ENCODE results near the gene DRC7. TPM values are rescaled to one million over a fixed set of nuclear protein-coding genes. Genes with fewer than 3 reads are reported as not detected.
"Not testable (repeated sequence)": the region's sequence is repeated elsewhere in the genome, so short reads cannot be mapped to it uniquely, and the experiment has no call there.

Gene DRC7
- total RNA-seq, 1 experiment from 2014 or later: not detected

DNA sequence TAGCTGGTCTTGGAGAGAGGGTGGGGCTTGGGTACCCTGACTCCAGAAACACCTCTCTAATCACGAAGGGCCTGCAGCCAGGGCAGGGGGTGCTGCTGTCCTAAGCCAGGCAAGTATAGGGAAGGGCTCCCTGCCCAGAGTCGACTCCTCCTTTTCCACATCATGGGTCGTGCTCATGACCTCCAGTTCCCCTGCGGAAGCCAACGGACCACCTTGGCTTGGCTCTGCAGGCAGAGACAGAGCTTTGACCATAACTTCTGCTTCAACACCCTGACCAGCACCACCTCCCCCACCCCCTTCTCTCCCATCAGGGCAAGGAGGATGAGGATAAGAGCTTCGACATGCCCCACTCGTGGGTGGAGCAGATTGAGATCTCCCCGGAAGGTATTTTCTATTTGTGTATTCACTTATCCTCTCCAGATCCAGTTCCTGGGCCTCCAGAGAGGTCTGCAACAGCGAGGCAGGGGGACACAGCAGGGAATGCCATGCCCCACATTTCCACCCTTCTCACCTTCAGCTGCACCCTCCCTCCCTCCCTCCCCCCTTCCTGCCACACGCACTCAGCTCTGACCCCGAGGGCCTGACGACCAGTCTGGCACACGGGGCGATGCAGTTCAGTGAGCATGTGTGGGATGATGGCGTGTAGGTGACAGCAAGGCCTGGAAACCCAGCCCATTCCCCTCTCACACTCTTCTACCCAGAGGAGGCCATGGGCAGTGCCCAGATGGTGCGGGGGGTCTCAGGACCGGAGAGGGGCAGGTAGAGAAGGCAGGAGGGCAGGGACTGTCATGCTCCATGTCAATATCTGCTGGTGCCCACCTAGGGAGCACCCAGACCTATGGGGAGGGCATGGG is 27.0 kb downstream of the DRC7 start:
- no peak for DNase-seq (ENCODE audit: low read depth, low spot score)
- in situ Hi-C loops (cut with HindIII; ENCODE audit: low pct_unique_long_range_greater_than_20kb, low sequenced_read_pairs): no loop called here

DNA sequence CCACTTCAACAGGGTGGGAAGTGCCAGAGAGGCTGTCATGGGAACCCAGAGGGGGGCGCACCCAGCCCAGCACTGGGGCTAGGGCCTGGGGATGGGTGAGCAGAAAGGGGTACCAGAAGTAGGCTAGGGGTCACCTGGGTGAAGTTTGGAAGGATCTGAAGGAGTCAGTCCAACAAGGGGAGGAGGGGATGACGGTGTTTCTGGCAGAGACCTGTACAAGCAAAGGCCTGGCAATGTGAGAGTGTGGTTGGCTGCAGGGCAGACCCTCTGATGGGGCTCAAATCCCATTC is 27.5 kb downstream of the DRC7 start:
- in situ Hi-C loops (cut with HindIII; ENCODE audit: low pct_unique_long_range_greater_than_20kb, low sequenced_read_pairs): no loop called here
- no peak for DNase-seq (ENCODE audit: low read depth, low spot score)

DNA sequence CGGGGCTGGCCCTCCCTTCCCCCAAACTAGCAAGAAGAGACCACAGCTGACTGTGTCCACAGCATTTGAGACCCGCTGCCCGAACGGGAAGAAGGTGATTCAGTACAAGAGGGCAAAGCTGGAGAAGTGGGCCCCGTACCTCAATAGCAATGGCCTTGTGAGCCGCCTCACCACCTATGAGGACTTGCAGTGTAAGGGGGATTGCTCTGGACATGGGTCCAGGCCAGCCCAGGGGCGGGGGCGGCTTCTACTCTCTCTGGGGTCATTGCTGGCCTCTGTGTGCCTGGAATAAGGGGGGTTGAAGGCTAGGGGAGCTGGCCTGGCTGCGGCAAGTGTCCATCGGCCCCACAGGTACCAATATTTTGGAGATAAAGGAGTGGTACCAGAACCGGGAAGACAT is 28.0 kb downstream of the DRC7 start:
- DNase-seq (ENCODE audit: low read depth, low spot score): no peak
- in situ Hi-C loops (cut with HindIII; ENCODE audit: low pct_unique_long_range_greater_than_20kb, low sequenced_read_pairs): no loop called here

DNA sequence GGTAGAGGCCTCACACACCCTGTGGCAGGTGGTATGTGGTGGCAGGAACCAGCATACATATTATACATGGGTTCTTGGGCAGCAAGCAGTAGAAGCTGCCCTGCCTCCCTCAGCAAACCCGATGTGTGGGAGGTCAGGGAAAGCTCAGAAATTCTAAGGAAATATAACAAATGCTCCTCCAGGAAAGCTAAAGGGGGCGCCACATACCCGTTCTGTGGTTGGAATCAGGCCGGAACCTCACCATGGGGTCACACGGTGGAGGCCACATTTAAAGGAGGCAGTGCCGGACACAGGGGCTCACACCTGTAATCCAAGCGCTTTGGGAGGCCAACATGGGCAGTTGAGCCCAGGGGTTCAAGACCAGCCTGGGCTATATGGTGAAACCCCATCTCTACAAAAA is 28.6 kb downstream of the DRC7 start:
- in situ Hi-C loops (cut with HindIII; ENCODE audit: low pct_unique_long_range_greater_than_20kb, low sequenced_read_pairs): no loop called here
- DNase-seq (ENCODE audit: low read depth, low spot score): peak; percentile 40

DNA sequence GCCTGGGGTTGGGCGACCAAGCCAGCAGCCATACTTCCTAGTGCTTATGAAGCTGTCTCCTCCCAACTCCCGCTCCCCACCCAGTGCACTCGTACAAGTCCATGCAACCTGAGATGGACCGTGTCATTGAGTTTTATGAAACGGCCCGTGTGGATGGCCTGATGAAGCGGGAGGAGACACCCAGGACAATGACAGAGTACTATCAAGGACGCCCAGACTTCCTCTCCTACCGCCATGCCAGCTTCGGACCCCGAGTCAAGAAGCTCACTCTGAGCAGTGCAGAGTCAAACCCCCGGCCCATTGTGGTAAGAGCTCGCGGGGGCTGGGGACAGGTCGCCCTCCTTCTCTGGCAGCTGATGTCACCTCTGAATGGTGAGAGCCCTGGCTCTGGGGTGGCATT is 29.9 kb downstream of the DRC7 start:
- in situ Hi-C loops (cut with HindIII; ENCODE audit: low pct_unique_long_range_greater_than_20kb, low sequenced_read_pairs): no loop called here

DNA sequence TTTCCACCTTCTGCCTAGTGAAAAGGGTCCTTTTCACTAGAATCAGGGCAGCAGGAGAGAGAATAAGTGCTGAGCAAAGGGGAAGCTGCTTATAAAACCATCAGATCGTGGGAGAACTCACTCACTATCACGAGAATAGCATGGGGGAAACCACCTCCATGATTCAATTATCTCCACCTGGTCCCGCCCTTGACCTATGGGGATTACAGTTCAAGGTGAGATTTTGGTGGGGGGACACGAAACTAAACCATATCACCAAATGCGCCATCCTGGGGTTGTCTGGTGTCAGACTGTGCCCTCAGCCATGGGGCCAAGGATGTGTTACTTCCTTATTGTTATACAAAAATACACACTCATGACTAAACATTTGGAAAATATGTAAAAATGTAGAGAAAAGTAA is 30.5 kb downstream of the DRC7 start:
- in situ Hi-C loops (cut with HindIII; ENCODE audit: low pct_unique_long_range_greater_than_20kb, low sequenced_read_pairs): no loop called here

More for the DNA sequence above, 29.9 kb downstream of the DRC7 start:
- no peak for DNase-seq (ENCODE audit: low read depth, low spot score)

DNA sequence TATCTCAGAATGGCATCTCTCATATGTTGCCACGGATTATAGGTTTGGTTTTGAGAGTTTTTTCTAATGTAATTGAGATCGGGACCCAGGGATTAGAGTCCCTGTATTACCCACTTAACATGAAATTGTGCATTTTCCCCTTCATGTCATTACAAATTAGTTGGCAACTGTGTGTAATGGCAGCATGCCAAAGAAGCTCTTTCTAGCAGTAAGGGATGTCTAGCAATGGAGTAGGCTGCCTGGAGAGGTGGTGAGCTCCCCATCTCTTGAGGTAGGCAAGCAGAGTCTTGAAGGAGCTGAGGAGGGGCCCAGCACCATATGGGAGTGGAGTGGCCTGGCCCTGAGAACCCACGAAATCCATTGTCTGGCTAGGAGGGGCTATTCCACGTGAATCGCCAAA is 30.9 kb downstream of the DRC7 start:
- DNase-seq (ENCODE audit: low read depth, low spot score): no peak
- in situ Hi-C loops (cut with HindIII; ENCODE audit: low pct_unique_long_range_greater_than_20kb, low sequenced_read_pairs): no loop called here

More for the DNA sequence above, 30.5 kb downstream of the DRC7 start:
- DNase-seq (ENCODE audit: low read depth, low spot score): no peak

DNA sequence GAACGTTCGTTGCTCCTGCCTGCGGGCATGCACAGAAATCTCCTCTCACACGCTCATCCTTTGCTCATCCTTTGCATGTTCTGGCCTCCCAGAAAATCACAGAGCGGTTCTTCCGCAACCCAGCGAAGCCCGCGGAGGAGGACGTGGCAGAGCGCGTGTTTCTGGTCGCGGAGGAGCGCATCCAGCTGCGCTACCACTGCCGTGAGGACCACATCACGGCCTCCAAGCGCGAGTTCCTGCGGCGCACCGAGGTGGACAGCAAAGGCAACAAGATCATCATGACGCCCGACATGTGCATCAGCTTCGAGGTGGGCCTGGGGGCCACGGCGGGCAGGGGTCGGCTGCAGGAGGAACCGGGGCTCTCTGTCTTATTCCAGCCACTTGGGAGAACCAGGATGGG is 31.4 kb downstream of the DRC7 start:
- in situ Hi-C loops (cut with HindIII; ENCODE audit: low pct_unique_long_range_greater_than_20kb, low sequenced_read_pairs): no loop called here
- DNase-seq (ENCODE audit: low read depth, low spot score): no peak

DNA sequence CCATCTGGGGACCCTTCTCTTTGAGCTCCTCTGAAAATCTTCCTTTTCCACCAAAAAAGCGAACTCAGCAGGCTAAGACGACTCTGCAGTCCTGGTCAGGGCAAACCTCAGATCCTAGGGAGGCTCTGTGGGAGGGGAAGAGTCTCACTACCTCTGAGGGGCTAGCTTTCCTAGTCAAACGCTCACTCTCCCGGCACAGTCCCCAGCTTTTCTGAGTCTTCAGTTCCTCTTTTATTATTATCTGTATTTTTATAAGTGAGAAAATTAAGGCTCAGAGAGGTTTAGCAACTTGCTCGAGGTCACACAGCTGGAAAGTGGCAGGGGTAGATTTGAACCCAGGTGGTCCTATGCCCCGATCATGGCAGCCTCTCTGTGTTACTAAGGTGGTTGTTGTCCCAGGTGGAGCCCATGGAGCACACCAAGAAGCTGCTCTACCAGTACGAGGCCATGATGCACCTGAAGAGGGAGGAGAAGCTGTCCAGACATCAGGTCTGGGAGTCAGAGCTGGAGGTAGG is 31.9 kb downstream of the DRC7 start:
- DNase-seq (ENCODE audit: low read depth, low spot score): no peak
- in situ Hi-C loops (cut with HindIII; ENCODE audit: low pct_unique_long_range_greater_than_20kb, low sequenced_read_pairs): no loop called here

DNA sequence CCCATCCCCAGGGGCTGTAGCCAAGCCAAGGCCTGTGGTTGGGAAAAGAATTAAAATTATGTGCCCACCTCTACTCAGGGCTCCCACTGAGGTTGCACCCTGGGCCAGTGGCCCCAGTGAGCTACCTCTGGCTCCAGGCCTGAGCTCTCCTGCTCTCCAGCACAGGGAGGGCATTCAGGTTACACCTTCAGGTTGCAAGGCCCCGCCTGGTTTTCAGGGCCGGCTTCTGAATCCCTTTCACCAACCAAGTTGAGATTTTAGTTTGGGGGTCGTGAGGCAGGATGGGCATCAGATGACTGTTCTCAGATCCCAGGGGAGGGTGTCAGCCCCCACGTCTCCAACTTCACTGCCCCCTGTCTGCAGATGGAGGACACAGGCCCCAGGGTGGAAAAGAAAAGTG is 33.0 kb downstream of the DRC7 start:
- in situ Hi-C loops (cut with HindIII; ENCODE audit: low pct_unique_long_range_greater_than_20kb, low sequenced_read_pairs): no loop called here
- no peak for DNase-seq (ENCODE audit: low read depth, low spot score)

DNA sequence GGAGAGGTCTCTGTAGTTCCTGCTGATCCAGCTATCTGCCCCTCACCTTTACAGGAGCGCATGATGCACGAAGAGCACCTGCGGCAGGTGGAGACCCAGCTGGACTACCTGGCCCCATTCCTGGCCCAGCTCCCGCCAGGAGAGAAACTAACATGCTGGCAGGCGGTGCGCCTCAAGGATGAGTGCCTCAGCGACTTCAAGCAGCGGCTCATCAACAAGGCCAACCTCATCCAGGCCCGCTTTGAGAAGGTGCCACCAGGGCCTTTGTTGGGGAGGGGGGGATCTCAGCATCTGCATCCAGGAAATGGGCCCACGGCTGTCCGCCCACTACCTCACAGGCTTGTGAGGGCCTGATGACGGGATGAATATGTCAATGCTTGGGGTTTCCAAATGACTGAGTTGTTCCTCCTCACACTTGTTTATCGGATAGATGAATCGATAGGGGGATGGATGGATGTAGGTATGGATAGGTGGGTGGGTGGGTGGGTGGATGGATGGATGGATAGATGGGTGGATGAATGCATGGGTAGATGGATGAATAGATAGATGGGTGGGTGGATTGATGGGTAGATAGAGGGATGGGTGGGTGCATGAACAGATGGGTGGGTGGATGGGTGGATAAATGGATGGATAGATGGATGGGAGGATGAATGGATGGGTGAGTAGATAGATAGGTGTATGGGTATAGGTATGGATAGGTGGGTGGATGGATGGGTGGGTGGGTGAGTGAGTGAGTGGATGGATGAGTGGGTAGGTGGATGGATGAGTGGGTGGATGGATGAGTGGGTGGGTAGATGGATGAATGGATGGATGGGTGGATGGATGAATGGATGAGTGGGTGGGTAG is 34.0 kb downstream of the DRC7 start:
- in situ Hi-C loops (cut with HindIII; ENCODE audit: low pct_unique_long_range_greater_than_20kb, low sequenced_read_pairs): no loop called here
- no peak for DNase-seq (ENCODE audit: low read depth, low spot score)

DNA sequence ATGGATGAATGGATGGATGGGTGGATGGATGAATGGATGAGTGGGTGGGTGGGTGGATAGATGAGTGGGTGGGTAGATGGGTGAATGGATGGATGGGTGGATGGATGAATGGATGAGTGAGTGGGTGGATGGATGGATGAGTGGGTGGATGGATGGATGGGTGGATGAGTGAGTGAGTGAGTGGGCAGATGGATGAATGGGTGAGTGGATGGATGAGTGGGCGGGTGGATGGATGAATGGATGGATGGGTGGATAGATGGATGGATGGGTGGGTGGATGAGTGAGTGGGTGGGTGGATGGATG is 34.5 kb downstream of the DRC7 start:
- no peak for DNase-seq (ENCODE audit: low read depth, low spot score)
- in situ Hi-C loops (cut with HindIII; ENCODE audit: low pct_unique_long_range_greater_than_20kb, low sequenced_read_pairs): no loop called here

DNA sequence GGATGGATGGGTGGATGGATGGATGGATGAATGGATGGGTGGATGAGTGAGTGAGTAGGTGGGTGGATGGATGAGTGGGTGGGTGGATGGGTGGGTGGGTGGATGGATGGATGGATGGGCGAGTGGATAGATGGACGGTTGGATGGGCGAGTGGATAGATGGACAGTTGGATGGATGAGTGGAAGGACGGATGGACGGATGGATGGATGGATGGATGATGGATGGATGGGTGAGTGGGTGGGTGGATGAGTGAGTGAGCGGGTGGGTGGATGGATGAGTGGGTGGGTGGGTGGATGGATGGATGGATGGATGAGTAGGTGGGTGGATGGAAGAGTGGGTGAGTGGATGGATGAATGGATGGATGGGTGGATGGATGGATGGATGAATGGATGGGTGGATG is 35.2 kb downstream of the DRC7 start:
- in situ Hi-C loops (cut with HindIII; ENCODE audit: low pct_unique_long_range_greater_than_20kb, low sequenced_read_pairs); DNase-seq (ENCODE audit: low read depth, low spot score): not testable (repeated sequence)

DNA sequence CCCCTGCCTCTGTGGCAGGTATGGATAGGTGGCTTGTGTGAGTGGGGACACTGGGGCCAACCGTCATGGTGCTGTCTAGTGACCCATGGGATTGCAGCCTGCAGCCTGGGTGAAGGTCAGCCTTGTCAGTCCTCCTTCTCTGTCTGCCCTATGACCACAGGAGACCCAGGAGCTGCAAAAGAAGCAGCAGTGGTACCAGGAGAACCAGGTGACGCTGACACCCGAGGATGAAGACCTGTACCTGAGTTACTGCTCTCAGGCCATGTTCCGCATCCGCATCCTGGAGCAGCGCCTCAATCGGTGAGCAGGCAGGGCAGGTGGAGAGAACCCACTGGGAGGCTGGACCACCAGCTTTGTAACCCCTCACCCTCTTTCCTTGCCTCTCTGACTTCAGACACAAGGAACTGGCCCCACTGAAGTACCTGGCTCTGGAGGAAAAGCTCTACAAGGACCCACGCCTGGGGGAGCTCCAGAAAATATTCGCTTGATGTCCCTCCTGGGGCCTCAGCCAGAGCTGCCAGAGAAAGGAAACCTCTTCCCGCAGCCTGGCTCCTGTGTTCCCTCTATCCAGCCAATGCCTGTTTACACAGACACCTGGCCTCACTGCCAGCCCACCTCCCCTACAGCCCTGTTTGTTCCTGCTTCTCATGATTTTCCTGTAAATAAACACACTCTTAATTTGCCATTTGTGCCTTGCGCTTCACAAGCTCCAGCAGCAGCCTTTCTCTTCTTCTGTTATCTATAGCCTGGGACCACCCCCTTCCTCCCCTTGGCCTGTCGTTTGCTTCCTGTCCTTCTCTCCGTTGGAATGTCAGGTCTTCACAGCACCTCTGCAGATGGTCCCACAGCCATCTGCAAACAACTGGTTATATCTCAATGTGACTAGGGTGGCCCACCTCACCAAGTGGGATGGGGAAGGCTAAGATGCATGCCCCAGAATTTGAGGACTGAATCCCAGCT is 36.4 kb downstream of the DRC7 start:
- in situ Hi-C loops (cut with HindIII; ENCODE audit: low pct_unique_long_range_greater_than_20kb, low sequenced_read_pairs): no loop called here
- no peak for DNase-seq (ENCODE audit: low read depth, low spot score)

DNA sequence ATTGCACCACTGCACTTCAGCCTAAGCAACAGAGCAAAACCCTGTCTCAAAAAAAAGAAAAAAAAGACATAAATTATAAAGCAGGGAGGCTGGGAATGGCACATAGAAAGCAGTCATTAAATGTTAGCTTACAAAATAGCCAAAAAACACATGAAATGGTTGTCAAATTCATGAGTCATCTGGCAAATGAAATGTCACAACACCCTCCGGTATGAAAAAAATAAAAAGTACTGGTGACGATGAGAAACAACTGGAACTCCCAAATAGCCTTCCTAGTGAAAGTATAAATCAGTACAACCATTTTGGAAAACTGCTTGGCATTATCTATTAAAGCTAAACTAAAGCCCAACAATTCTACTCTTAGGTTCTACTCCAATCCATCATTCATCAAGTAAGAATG is 37.4 kb downstream of the DRC7 start:
- DNase-seq (ENCODE audit: low read depth, low spot score): no peak
- in situ Hi-C loops (cut with HindIII; ENCODE audit: low pct_unique_long_range_greater_than_20kb, low sequenced_read_pairs): no loop called here

DNA sequence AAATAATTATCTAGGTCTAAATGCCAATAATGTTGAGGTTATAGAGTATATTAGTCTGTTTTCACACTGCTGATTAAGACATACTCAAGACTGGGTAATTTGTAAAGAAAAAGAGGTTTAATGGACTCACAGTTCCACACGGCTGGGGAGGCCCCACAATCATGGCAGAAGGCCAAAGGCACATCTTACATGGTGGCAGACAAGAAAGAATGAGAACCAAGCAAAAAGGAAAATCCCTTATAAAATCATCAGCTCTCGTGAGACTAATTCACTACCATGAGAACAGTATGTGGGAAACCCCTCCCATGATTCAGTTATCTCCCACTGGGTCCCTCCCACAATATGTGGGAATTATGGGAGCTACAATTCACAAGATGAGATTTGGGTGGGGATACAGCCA is 38.1 kb downstream of the DRC7 start:
- in situ Hi-C loops (cut with HindIII; ENCODE audit: low pct_unique_long_range_greater_than_20kb, low sequenced_read_pairs): no loop called here
- DNase-seq (ENCODE audit: low read depth, low spot score): no peak

DNA sequence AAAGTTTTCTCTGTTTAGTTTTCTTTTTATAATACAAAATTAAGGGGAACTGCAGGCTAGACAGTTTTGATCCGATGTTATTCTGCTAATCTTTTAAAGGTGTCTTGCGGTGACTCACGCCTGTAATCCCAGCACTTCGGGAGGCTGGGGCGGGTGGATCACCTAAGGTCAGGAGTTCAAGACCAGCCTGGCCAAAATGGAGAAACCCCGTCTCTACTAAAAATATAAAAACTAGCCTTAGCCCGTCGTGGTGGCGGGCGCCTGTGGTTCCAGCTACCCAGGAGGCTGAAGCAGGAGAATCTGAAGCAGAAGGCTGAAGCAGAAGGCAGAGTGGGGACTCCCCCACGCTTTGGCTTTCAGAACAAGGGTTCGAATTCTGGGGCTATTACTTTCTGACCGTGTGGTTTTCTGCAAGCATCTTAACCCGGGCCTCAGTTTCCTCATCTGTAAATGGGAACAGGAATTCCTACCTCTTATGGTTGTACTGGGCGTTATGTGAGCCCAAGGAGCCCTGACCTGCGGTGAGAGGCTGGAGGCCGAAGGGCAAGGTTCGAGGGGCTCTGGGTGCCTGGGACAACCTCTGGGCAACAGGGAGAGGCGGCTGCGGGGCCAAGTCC is 39.8 kb downstream of the DRC7 start:
- in situ Hi-C loops (cut with HindIII; ENCODE audit: low pct_unique_long_range_greater_than_20kb, low sequenced_read_pairs): no loop called here
- no peak for DNase-seq (ENCODE audit: low read depth, low spot score)
